ENCODE results near the gene ALX3.

ALX3 gene

GRCh38 chr1:110060034-110060661 lies 10.3 kb downstream of the ALX3 start:
- no peak for TF ChIP-seq POU2F2 (IDR thresholded peaks at IDR 0.05; ENCODE audit: low read depth, low read length)
- no peak for TF ChIP-seq POLR2A (IDR thresholded peaks at IDR 0.05; ENCODE audit: low read depth, low read length)
- FAIRE-seq (peak; percentile 78), DNase-seq (ENCODE audit: insufficient read length, low spot score) (peak; percentile 59)

- DNase-seq (ENCODE audit: insufficient read length, low spot score), result no peak
- no peak for FAIRE-seq
- no peak for TF ChIP-seq PAX5 (IDR thresholded peaks at IDR 0.05; ENCODE audit: insufficient read depth, low read length, severe bottlenecking)
- no peak for TF ChIP-seq SPI1 (IDR thresholded peaks at IDR 0.05; ENCODE audit: low read depth, low read length)
- no peak for TF ChIP-seq POLR2A (IDR thresholded peaks at IDR 0.05; ENCODE audit: low read depth, low read length)
- no peak for TF ChIP-seq POLR2AphosphoS5 (IDR thresholded peaks at IDR 0.05; ENCODE audit: low read depth, low read length)
- no peak for TF ChIP-seq POU2F2 (IDR thresholded peaks at IDR 0.05; ENCODE audit: low read depth, low read length)
- no peak for TF ChIP-seq TAF1 (IDR thresholded peaks at IDR 0.05; ENCODE audit: low read depth, low read length)
Measured at GRCh38 chr1:110059133-110059863, 11.2 kb downstream of the ALX3 start.

GRCh38 chr1:110058591-110058990 lies 11.9 kb downstream of the ALX3 start:
- TF ChIP-seq POLR2A (IDR thresholded peaks at IDR 0.05; ENCODE audit: low read depth, low read length), result no peak
- no peak for TF ChIP-seq TAF1 (IDR thresholded peaks at IDR 0.05; ENCODE audit: low read depth, low read length)
- no peak for TF ChIP-seq SPI1 (IDR thresholded peaks at IDR 0.05; ENCODE audit: low read depth, low read length)
- TF ChIP-seq POLR2AphosphoS5 (IDR thresholded peaks at IDR 0.05; ENCODE audit: low read depth, low read length), result no peak
- TF ChIP-seq POU2F2 (IDR thresholded peaks at IDR 0.05; ENCODE audit: low read depth, low read length), result no peak
- no peak for TF ChIP-seq PAX5 (IDR thresholded peaks at IDR 0.05; ENCODE audit: insufficient read depth, low read length, severe bottlenecking)
- no peak for DNase-seq (ENCODE audit: insufficient read length, low spot score)
- no peak for FAIRE-seq

- DNase-seq (ENCODE audit: insufficient read length, low spot score) (no peak), FAIRE-seq (no peak)
- TF ChIP-seq PAX5 (IDR thresholded peaks at IDR 0.05; ENCODE audit: insufficient read depth, low read length, severe bottlenecking) (no peak), POU2F2 (IDR thresholded peaks at IDR 0.05; ENCODE audit: low read depth, low read length) (no peak), POLR2A (IDR thresholded peaks at IDR 0.05; ENCODE audit: low read depth, low read length) (no peak), SPI1 (IDR thresholded peaks at IDR 0.05; ENCODE audit: low read depth, low read length) (no peak)
Measured at GRCh38 chr1:110057963-110058518, 12.4 kb downstream of the ALX3 start.

- TF ChIP-seq TAF1 (IDR thresholded peaks at IDR 0.05; ENCODE audit: low read depth, low read length) (no peak), POLR2AphosphoS5 (IDR thresholded peaks at IDR 0.05; ENCODE audit: low read depth, low read length) (no peak), SPI1 (IDR thresholded peaks at IDR 0.05; ENCODE audit: low read depth, low read length) (no peak), POLR2A (IDR thresholded peaks at IDR 0.05; ENCODE audit: low read depth, low read length) (no peak), POU2F2 (IDR thresholded peaks at IDR 0.05; ENCODE audit: low read depth, low read length) (no peak), PAX5 (IDR thresholded peaks at IDR 0.05; ENCODE audit: insufficient read depth, low read length, severe bottlenecking) (no peak)
- no peak for FAIRE-seq
- DNase-seq (ENCODE audit: insufficient read length, low spot score), result no peak
Measured at GRCh38 chr1:110056776-110057175, 13.7 kb downstream of the ALX3 start.

GRCh38 chr1:110056285-110056683 lies 14.2 kb downstream of the ALX3 start:
- no peak for DNase-seq (ENCODE audit: insufficient read length, low spot score)
- no peak for FAIRE-seq
- no peak for TF ChIP-seq POU2F2 (IDR thresholded peaks at IDR 0.05; ENCODE audit: low read depth, low read length)
- TF ChIP-seq POLR2A (IDR thresholded peaks at IDR 0.05; ENCODE audit: low read depth, low read length), result no peak
- no peak for TF ChIP-seq SPI1 (IDR thresholded peaks at IDR 0.05; ENCODE audit: low read depth, low read length)
- no peak for TF ChIP-seq PAX5 (IDR thresholded peaks at IDR 0.05; ENCODE audit: insufficient read depth, low read length, severe bottlenecking)
- no peak for TF ChIP-seq TAF1 (IDR thresholded peaks at IDR 0.05; ENCODE audit: low read depth, low read length)
- TF ChIP-seq POLR2AphosphoS5 (IDR thresholded peaks at IDR 0.05; ENCODE audit: low read depth, low read length), result no peak

GRCh38 chr1:110055493-110056284 lies 14.8 kb downstream of the ALX3 start:
- TF ChIP-seq TAF1 (IDR thresholded peaks at IDR 0.05; ENCODE audit: low read depth, low read length) (no peak), SPI1 (IDR thresholded peaks at IDR 0.05; ENCODE audit: low read depth, low read length) (no peak), PAX5 (IDR thresholded peaks at IDR 0.05; ENCODE audit: insufficient read depth, low read length, severe bottlenecking) (no peak), POLR2A (IDR thresholded peaks at IDR 0.05; ENCODE audit: low read depth, low read length) (no peak), POLR2AphosphoS5 (IDR thresholded peaks at IDR 0.05; ENCODE audit: low read depth, low read length) (no peak), POU2F2 (IDR thresholded peaks at IDR 0.05; ENCODE audit: low read depth, low read length) (no peak)
- FAIRE-seq (no peak), DNase-seq (ENCODE audit: insufficient read length, low spot score) (no peak)

- TF ChIP-seq POLR2A (IDR thresholded peaks at IDR 0.05; ENCODE audit: low read depth, low read length), result no peak
- TF ChIP-seq POU2F2 (IDR thresholded peaks at IDR 0.05; ENCODE audit: low read depth, low read length), result 0 out of 2 replicates have a peak, but pooled peaks have one; percentile 40
- DNase-seq (ENCODE audit: insufficient read length, low spot score) (peak; percentile 63), FAIRE-seq (peak; percentile 81)
Measured at GRCh38 chr1:110053552-110054428, 16.7 kb downstream of the ALX3 start.

GRCh38 chr1:110051262-110051648 lies 19.2 kb downstream of the ALX3 start:
- TF ChIP-seq SPI1 (IDR thresholded peaks at IDR 0.05; ENCODE audit: low read depth, low read length) (no peak), POLR2AphosphoS5 (IDR thresholded peaks at IDR 0.05; ENCODE audit: low read depth, low read length) (no peak), POLR2A (IDR thresholded peaks at IDR 0.05; ENCODE audit: low read depth, low read length) (no peak), TAF1 (IDR thresholded peaks at IDR 0.05; ENCODE audit: low read depth, low read length) (no peak), POU2F2 (IDR thresholded peaks at IDR 0.05; ENCODE audit: low read depth, low read length) (no peak), PAX5 (IDR thresholded peaks at IDR 0.05; ENCODE audit: insufficient read depth, low read length, severe bottlenecking) (no peak)
- DNase-seq (ENCODE audit: insufficient read length, low spot score) (no peak), FAIRE-seq (no peak)
